Tibial nerve (tissue), 4 donors: ENCODE results near the gene SLC30A7. TPM values are rescaled to one million over a fixed set of nuclear protein-coding genes. Genes with fewer than 3 reads are reported as not detected.

ENCODE experiments used
- DNase-seq, 2 donors: peaks; one replicate each; pipeline ENCODE4 v3.0.0-alpha.2; 2019; ENCODE audit warnings: low spot score in 2 of 2
- H3K27ac ChIP-seq, 4 donors: fragments of 200-600 bp; sonication (generic) in 3 of 4; one replicate each; pipeline ENCODE4 v1.5.1; 2017 to 2019; ENCODE audit warnings: mild to moderate bottlenecking in 1 of 4
- H3K27me3 ChIP-seq, 2 donors: fragments of 200-600 bp; sonication (generic) in 1 of 2; one replicate each; pipeline versions ENCODE4 v1.5.1 to v1.6.0; 2017 to 2019
- H3K36me3 ChIP-seq, 3 donors: fragments of 200-600 bp; sonication (generic); one replicate each; pipeline ENCODE4 v1.5.1; 2018 to 2019
- H3K4me1 ChIP-seq, 4 donors: fragments of 200-600 bp; sonication (generic) in 3 of 4; one replicate each; pipeline ENCODE4 v1.5.1; 2017 to 2019
- H3K4me3 ChIP-seq, 4 donors: fragments of 200-600 bp; sonication (generic) in 3 of 4; one replicate each; pipeline ENCODE4 v1.5.1; 2017 to 2019; ENCODE audit warnings: mild to moderate bottlenecking in 1 of 4, moderate library complexity in 1 of 4
- H3K9me3 ChIP-seq, 4 donors: fragments of 200-600 bp; sonication (generic) in 3 of 4; one replicate each; pipeline ENCODE4 v1.5.1; 2017 to 2019
- CTCF ChIP-seq, 5 experiments: fragments of 200-600 bp in 3 of 5; fragments of 450-650 bp in 2 of 5; sonication (generic) in 3 of 5; IDR thresholded peaks; one replicate each; pipeline ENCODE4 v1.5.1; 2016 to 2019; ENCODE audit warnings: antibody characterized with exemption in 5 of 5, mild to moderate bottlenecking in 3 of 5, moderate library complexity in 2 of 5
- EP300 ChIP-seq, 2 donors: sonication (generic); formaldehyde crosslinking; IDR thresholded peaks; one replicate each; pipeline ENCODE4 v1.6.1; 2017; ENCODE audit warnings: antibody characterized with exemption in 2 of 2, mild to moderate bottlenecking in 1 of 2
- POLR2A ChIP-seq, 2 donors: fragments of 450-650 bp; IDR thresholded peaks; one replicate each; pipeline ENCODE4 v1.6.1; 2017; ENCODE audit warnings: antibody characterized with exemption in 2 of 2, mild to moderate bottlenecking in 2 of 2, moderate library complexity in 2 of 2
- WGBS, 2 donors: methylation state at CpG; one replicate each; pipeline ENCODE4 v1.1.5; 2018; 5-methylcytosine and 5-hydroxymethylcytosine counted together
- total RNA-seq, 4 donors: library from RNA; depleted of rRNA; stranded (reverse); fragments of >200 nt; gene quantifications; one replicate each; pipeline ENCODE4 v1.1.0, GENCODE V29; 2016

SLC30A7 gene
- total RNA-seq, 4 donors from 2014 or later, result 14.4 to 28.8 (median 17.7) TPM

- TF ChIP-seq CTCF (IDR thresholded peaks at IDR 0.05) (no peak), POLR2A (IDR thresholded peaks at IDR 0.05) (no peak), EP300 (IDR thresholded peaks at IDR 0.05) (no peak)
Measured at GRCh38 chr1:100936194-100936967, 40.5 kb downstream of the SLC30A7 start.

DNA sequence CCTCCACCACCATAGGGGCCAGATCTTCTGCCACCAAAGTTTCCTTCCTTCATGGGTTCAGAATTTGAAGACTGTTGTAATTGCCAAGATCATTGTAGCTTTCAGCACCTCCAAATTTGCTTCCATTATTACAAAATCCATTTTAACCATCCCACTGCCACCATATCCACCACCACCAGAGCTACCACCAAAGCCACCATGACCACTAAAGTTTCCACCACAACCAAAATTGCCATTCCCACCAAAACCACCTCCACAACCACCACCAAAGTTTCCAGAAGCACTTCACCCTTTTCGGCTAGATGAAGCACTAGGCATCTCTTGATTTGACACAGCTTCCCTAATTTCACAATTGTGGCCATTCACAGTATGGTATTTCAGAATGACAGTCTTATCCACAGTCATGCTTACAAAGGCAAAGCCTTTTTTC is 45.2 kb downstream of the SLC30A7 start:
- Histone ChIP-seq H3K27me3 (no peaks in the 10 kb centered on the region), H3K27ac (no peak overlapping the region), H3K4me1 (no peaks in the 10 kb centered on the region), H3K36me3 (peaks cover 0 to 67% (median 0%) of the 10 kb centered on the region in 3 donors), H3K9me3 (no peaks in the 10 kb centered on the region), H3K4me3 (no peak overlapping the region)
- DNase-seq, result no peak
- 94 to 96% methylated on average over 1 of the region's 1 CpG for WGBS, 2 donors
- no peak for TF ChIP-seq CTCF (IDR thresholded peaks at IDR 0.05)
- no peak for TF ChIP-seq EP300 (IDR thresholded peaks at IDR 0.05)
- TF ChIP-seq POLR2A (IDR thresholded peaks at IDR 0.05), result no peak

More at GRCh38 chr1:100936194-100936967, 40.5 kb downstream of the SLC30A7 start:
- no peaks in the 10 kb centered on the region for H3K27me3 ChIP-seq
- H3K27ac ChIP-seq, result no peak overlapping the region
- no peak for DNase-seq
- no peak overlapping the region for H3K4me3 ChIP-seq
- peaks cover 0 to 54% (median 0%) of the 10 kb centered on the region in 3 donors for H3K36me3 ChIP-seq
- H3K9me3 ChIP-seq, result no peaks in the 10 kb centered on the region
- H3K4me1 ChIP-seq, result no peaks in the 10 kb centered on the region

- Histone ChIP-seq H3K4me3 (no peak overlapping the region), H3K27me3 (no peaks in the 10 kb centered on the region), H3K4me1 (no peaks in the 10 kb centered on the region), H3K9me3 (no peaks in the 10 kb centered on the region), H3K36me3 (peaks cover 0 to 62% (median 0%) of the 10 kb centered on the region in 3 donors), H3K27ac (no peak overlapping the region)
- TF ChIP-seq CTCF (IDR thresholded peaks at IDR 0.05), result no peak
- no peak for TF ChIP-seq POLR2A (IDR thresholded peaks at IDR 0.05)
- no peak for TF ChIP-seq EP300 (IDR thresholded peaks at IDR 0.05)
- 84 to 87% methylated on average over 9 of the region's 9 CpGs for WGBS, 2 donors
- DNase-seq, result no peak
Measured at GRCh38 chr1:100941580-100942216, 45.8 kb downstream of the SLC30A7 start.

GRCh38 chr1:100942304-100943046 is 46.6 kb downstream of the SLC30A7 start:
- H3K4me1 ChIP-seq, result no peaks in the 10 kb centered on the region
- no peak overlapping the region for H3K4me3 ChIP-seq
- peaks cover 0 to 59% (median 0%) of the 10 kb centered on the region in 3 donors for H3K36me3 ChIP-seq
- H3K9me3 ChIP-seq, result no peaks in the 10 kb centered on the region
- TF ChIP-seq CTCF (IDR thresholded peaks at IDR 0.05), result no peak
- no peak for TF ChIP-seq EP300 (IDR thresholded peaks at IDR 0.05)
- no peak for TF ChIP-seq POLR2A (IDR thresholded peaks at IDR 0.05)
- no peaks in the 10 kb centered on the region for H3K27me3 ChIP-seq
- 66 to 73% methylated on average over 2 of the region's 2 CpGs for WGBS, 2 donors
- no peak overlapping the region for H3K27ac ChIP-seq
- DNase-seq, result no peak
